ENCODE measurements around the gene DMWD.

Gene DMWD

DNA sequence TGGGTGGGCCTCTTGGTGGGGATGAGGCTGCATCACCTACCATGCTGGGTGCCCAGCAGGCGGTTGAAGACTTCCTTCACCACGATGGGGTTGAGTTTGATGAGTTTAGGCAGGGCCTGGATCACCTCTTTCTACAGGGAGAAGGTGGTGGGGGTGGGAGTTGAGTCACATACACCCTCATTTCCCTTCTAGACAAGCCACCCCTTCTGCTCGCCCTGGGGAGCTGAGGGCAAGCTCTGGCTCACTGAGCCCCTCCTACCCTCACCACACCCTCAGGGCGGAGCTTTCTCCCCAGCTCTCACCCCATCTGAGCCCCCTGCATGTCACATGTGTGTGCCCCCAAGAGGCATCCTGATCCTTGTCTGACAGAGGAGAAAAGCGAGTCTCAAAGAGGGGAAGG lies 30.1 kb upstream of the DMWD start:
- Histone ChIP-seq H3K9me3 (ENCODE audit: insufficient read depth, low read length, severe bottlenecking) (no peaks in the 10 kb centered on the region), H3K4me1 (ENCODE audit: insufficient read depth, low read length) (peaks cover 1% of the 10 kb centered on the region), H3K27me3 (ENCODE audit: insufficient read depth, low read length, poor library complexity) (no peaks in the 10 kb centered on the region), H3K36me3 (ENCODE audit: insufficient read depth, low read length) (peaks cover 89% of the 10 kb centered on the region), H2AFZ (ENCODE audit: low read depth, low read length) (no peak overlapping the region), H3K79me2 (ENCODE audit: insufficient read depth, low read length) (no peaks in the 10 kb centered on the region), H3K4me3 (ENCODE audit: low read depth in 1 of 2, low read length in 2 of 2) (no peak overlapping the region), H3K27ac (ENCODE audit: low read length) (no peak overlapping the region), H3K9ac (ENCODE audit: low read depth, low read length) (no peak overlapping the region), H4K20me1 (ENCODE audit: insufficient read depth, low read length) (peaks cover 7% of the 10 kb centered on the region), H3K4me2 (ENCODE audit: insufficient read depth, low read length) (no peak overlapping the region)
- TF ChIP-seq, protein P1, sequence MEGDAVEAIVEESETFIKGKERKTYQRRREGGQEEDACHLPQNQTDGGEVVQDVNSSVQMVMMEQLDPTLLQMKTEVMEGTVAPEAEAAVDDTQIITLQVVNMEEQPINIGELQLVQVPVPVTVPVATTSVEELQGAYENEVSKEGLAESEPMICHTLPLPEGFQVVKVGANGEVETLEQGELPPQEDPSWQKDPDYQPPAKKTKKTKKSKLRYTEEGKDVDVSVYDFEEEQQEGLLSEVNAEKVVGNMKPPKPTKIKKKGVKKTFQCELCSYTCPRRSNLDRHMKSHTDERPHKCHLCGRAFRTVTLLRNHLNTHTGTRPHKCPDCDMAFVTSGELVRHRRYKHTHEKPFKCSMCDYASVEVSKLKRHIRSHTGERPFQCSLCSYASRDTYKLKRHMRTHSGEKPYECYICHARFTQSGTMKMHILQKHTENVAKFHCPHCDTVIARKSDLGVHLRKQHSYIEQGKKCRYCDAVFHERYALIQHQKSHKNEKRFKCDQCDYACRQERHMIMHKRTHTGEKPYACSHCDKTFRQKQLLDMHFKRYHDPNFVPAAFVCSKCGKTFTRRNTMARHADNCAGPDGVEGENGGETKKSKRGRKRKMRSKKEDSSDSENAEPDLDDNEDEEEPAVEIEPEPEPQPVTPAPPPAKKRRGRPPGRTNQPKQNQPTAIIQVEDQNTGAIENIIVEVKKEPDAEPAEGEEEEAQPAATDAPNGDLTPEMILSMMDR (IDR thresholded peaks at IDR 0.05; ENCODE audit: borderline replicate concordance, extremely low read depth, low read length, poor library complexity, severe bottlenecking), result no peak
- no peak for TF ChIP-seq EZH2 (IDR thresholded peaks at IDR 0.05; ENCODE audit: borderline replicate concordance, low read depth, low read length, severe bottlenecking)
- no peak for DNase-seq
- no peak for ATAC-seq (ENCODE audit: insufficient read depth, low read depth)

DNA sequence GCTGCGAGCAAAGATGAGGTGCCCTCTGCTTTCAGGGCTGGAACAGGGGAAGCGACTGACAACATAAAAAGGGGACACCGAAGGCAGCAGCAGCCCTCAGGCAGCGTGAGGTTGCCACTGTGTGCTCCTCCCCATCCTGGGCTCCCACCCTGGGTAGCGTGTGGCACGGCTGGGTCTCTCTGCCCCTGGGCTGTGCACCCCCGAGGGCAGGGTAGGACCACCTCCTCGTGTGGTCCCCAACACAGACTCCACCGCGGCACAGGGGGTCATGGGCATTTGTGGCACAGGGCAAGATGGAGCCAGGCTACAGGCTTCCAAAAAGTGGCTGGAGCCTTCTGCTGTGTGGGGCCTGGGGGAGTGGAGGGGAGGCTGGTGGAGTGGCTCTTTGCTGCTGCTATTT lies 28.9 kb upstream of the DMWD start:
- DNase-seq (no peak), ATAC-seq (ENCODE audit: insufficient read depth, low read depth) (no peak)
- H4K20me1 ChIP-seq (ENCODE audit: insufficient read depth, low read length), result peaks cover 14% of the 10 kb centered on the region
- peaks cover 6% of the 10 kb centered on the region for H3K4me1 ChIP-seq (ENCODE audit: insufficient read depth, low read length)
- H3K27ac ChIP-seq (ENCODE audit: low read length), result no peak overlapping the region
- TF ChIP-seq, protein P1 (IDR thresholded peaks at IDR 0.05; ENCODE audit: borderline replicate concordance, extremely low read depth, low read length, poor library complexity, severe bottlenecking), result no peak
- no peak for TF ChIP-seq EZH2 (IDR thresholded peaks at IDR 0.05; ENCODE audit: borderline replicate concordance, low read depth, low read length, severe bottlenecking)
- H3K4me3 ChIP-seq (ENCODE audit: low read depth in 1 of 2, low read length in 2 of 2), result no peak overlapping the region
- H2AFZ ChIP-seq (ENCODE audit: low read depth, low read length), result no peak overlapping the region
- no peaks in the 10 kb centered on the region for H3K79me2 ChIP-seq (ENCODE audit: insufficient read depth, low read length)
- H3K9me3 ChIP-seq (ENCODE audit: insufficient read depth, low read length, severe bottlenecking), result no peaks in the 10 kb centered on the region
- H3K36me3 ChIP-seq (ENCODE audit: insufficient read depth, low read length), result peaks cover 81% of the 10 kb centered on the region
- no peak overlapping the region for H3K9ac ChIP-seq (ENCODE audit: low read depth, low read length)
- H3K27me3 ChIP-seq (ENCODE audit: insufficient read depth, low read length, poor library complexity), result no peaks in the 10 kb centered on the region
- no peak overlapping the region for H3K4me2 ChIP-seq (ENCODE audit: insufficient read depth, low read length)

DNA sequence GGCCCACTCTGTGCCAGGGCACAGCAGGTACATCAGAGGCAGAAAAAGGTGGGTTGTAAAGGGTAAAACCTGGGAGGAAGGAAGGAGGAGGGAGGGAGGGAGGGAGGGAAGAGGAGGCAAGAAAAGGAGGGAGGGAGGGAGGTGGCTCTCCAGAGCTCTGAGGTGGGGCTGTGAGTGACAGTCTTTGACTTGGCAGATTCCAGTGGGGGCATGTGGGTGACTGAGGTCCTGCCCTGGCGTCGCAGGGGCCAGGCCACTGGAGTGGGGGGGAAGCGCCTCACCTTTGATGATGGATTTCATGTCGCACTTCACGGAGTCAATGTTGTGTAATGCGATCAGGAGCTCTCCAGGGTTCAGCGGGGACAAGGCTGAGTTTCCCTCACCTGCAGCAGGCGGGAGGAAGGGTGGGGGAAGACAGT lies 28.5 kb upstream of the DMWD start:
- H3K4me3 ChIP-seq (ENCODE audit: low read depth in 1 of 2, low read length in 2 of 2), result no peak overlapping the region
- peaks cover 6% of the 10 kb centered on the region for H3K4me1 ChIP-seq (ENCODE audit: insufficient read depth, low read length)
- no peak overlapping the region for H3K4me2 ChIP-seq (ENCODE audit: insufficient read depth, low read length)
- no peaks in the 10 kb centered on the region for H3K79me2 ChIP-seq (ENCODE audit: insufficient read depth, low read length)
- H3K9ac ChIP-seq (ENCODE audit: low read depth, low read length), result no peak overlapping the region
- DNase-seq, result no peak
- peaks cover 14% of the 10 kb centered on the region for H4K20me1 ChIP-seq (ENCODE audit: insufficient read depth, low read length)
- H3K27me3 ChIP-seq (ENCODE audit: insufficient read depth, low read length, poor library complexity), result no peaks in the 10 kb centered on the region
- no peak overlapping the region for H2AFZ ChIP-seq (ENCODE audit: low read depth, low read length)
- TF ChIP-seq, protein P1 (IDR thresholded peaks at IDR 0.05; ENCODE audit: borderline replicate concordance, extremely low read depth, low read length, poor library complexity, severe bottlenecking), result no peak
- TF ChIP-seq EZH2 (IDR thresholded peaks at IDR 0.05; ENCODE audit: borderline replicate concordance, low read depth, low read length, severe bottlenecking), result no peak
- H3K27ac ChIP-seq (ENCODE audit: low read length), result no peak overlapping the region; the same call in 1 of the 2 replicates
- ATAC-seq (ENCODE audit: insufficient read depth, low read depth), result no peak
- H3K36me3 ChIP-seq (ENCODE audit: insufficient read depth, low read length), result peaks cover 81% of the 10 kb centered on the region
- no peaks in the 10 kb centered on the region for H3K9me3 ChIP-seq (ENCODE audit: insufficient read depth, low read length, severe bottlenecking)
